HepG2 (cell line): ENCODE results near the gene PLCB1. TPM values are rescaled to one million over a fixed set of nuclear protein-coding genes. Genes with fewer than 3 reads are reported as not detected.

Source experiments
- CEBPB ChIP-seq: IDR thresholded peaks from 2 replicates; pipeline ENCODE4 v1.6.1; 2011; ENCODE audit warnings: low read depth, low read length, improper control_type of control experiment, borderline replicate concordance
- GATA4 ChIP-seq: sonication (generic); IDR thresholded peaks from 2 replicates; pipeline ENCODE4 v1.6.1; 2016; ENCODE audit warnings: antibody characterized with exemption, low read depth, borderline replicate concordance
- HMGA1 ChIP-seq: sonication (generic); formaldehyde crosslinking; conservative IDR thresholded peaks from 2 replicates; pipeline ENCODE4 v1.4.0; 2020; ENCODE audit warnings: missing genetic modification reagents
- HNRNPL ChIP-seq: fragments of 200-400 bp; formaldehyde crosslinking; IDR thresholded peaks from 2 replicates; pipeline ENCODE4 v1.6.1; 2017; ENCODE audit warnings: mild to moderate bottlenecking, low read depth, low read length
- KAT8 ChIP-seq: IDR thresholded peaks from 2 replicates; pipeline ENCODE4 v1.6.1; 2016; ENCODE audit warnings: missing genetic modification reagents, missing compliant biosample characterization
- MIER3 ChIP-seq: IDR thresholded peaks from 2 replicates; pipeline ENCODE4 v1.6.1; 2016; ENCODE audit warnings: missing compliant biosample characterization, borderline replicate concordance
- PLRG1 ChIP-seq: fragments of 450-650 bp; conservative IDR thresholded peaks from 2 replicates; pipeline ENCODE4 v1.6.1; 2016
- PRMT3 ChIP-seq: sonication (generic); formaldehyde crosslinking; IDR thresholded peaks from 2 replicates; pipeline ENCODE4 v1.8.1; 2022; ENCODE audit warnings: low read depth, mild to moderate bottlenecking, moderate library complexity, missing genetic modification reagents, borderline replicate concordance
- PTBP1 ChIP-seq: fragments of 200-400 bp; formaldehyde crosslinking; IDR thresholded peaks from 2 replicates; pipeline ENCODE4 v1.6.1; 2018; ENCODE audit warnings: low read length, low read depth; ENCODE audit not compliant: poor library complexity, severe bottlenecking
- RXRA ChIP-seq: sonication (generic); formaldehyde crosslinking; IDR thresholded peaks from 2 replicates; pipeline ENCODE4 v1.5.1; 2020; ENCODE audit warnings: missing genetic modification reagents
- SETDB1 ChIP-seq: sonication (generic); formaldehyde crosslinking; IDR thresholded peaks from 2 replicates; pipeline ENCODE4 v1.5.1; 2020; ENCODE audit warnings: missing genetic modification reagents, mild to moderate bottlenecking, borderline replicate concordance
- SMARCE1 ChIP-seq: fragments of 450-650 bp; IDR thresholded peaks from 2 replicates; pipeline ENCODE4 v1.6.1; 2017; ENCODE audit warnings: borderline replicate concordance
- SOX5 ChIP-seq: IDR thresholded peaks from 2 replicates; pipeline ENCODE4 v1.6.1; 2016; ENCODE audit warnings: borderline replicate concordance
- ZNF34 ChIP-seq: sonication (generic); formaldehyde crosslinking; IDR thresholded peaks from 2 replicates; pipeline ENCODE4 v1.4.0; 2020; ENCODE audit warnings: mild to moderate bottlenecking, missing genetic modification reagents, borderline replicate concordance
- ZNF354B ChIP-seq: sonication (generic); formaldehyde crosslinking; IDR thresholded peaks from 2 replicates; pipeline ENCODE4 v1.8.0; 2022; ENCODE audit warnings: mild to moderate bottlenecking, missing genetic modification reagents
- ZNF510 ChIP-seq: sonication (generic); formaldehyde crosslinking; IDR thresholded peaks from 2 replicates; pipeline ENCODE4 v1.4.0; 2020; ENCODE audit warnings: low read depth, mild to moderate bottlenecking, missing genetic modification reagents
- ZNF552 ChIP-seq: sonication (generic); formaldehyde crosslinking; IDR thresholded peaks from 2 replicates; pipeline ENCODE4 v1.9.0; 2022; ENCODE audit warnings: missing genetic modification reagents, mild to moderate bottlenecking, borderline replicate concordance
- ZNF562 ChIP-seq: sonication (generic); formaldehyde crosslinking; IDR thresholded peaks from 2 replicates; pipeline ENCODE4 v1.8.0; 2022; ENCODE audit warnings: missing genetic modification reagents, borderline replicate concordance
- ZNF572 ChIP-seq: sonication (generic); formaldehyde crosslinking; IDR thresholded peaks from 2 replicates; pipeline ENCODE4 v1.5.1; 2020; ENCODE audit warnings: mild to moderate bottlenecking, missing genetic modification reagents
- ZNF672 ChIP-seq: sonication (generic); formaldehyde crosslinking; IDR thresholded peaks from 2 replicates; pipeline ENCODE4 v1.8.1; 2022; ENCODE audit warnings: missing genetic modification reagents
- ZNF709 ChIP-seq: sonication (generic); formaldehyde crosslinking; IDR thresholded peaks from 2 replicates; pipeline ENCODE4 v1.5.0; 2020; ENCODE audit warnings: mild to moderate bottlenecking, missing genetic modification reagents
- polyA plus RNA-seq, 8 experiments: library from polyadenylated mRNA; depleted of rRNA in 3 of 8; stranded (reverse) in 7 of 8; unstranded in 1 of 8; fragments of >200 nt; fragmentation: Illumina TruSeq in 4 of 8; extraction: Trizol in 4 of 8; gene quantifications; 2 replicates each; pipeline versions ENCODE4 v1.2.1 to v1.2.3, GENCODE V29; 2011 to 2016; ENCODE audit warnings: low read depth in 4 of 8, missing spikeins in 1 of 8, mixed read lengths in 1 of 8; ENCODE audit not compliant: insufficient read depth in 1 of 8
- total RNA-seq, 5 experiments: library from RNA; depleted of rRNA; stranded (reverse); fragments of >200 nt; fragmentation: Illumina TruSeq; extraction: Trizol; gene quantifications; 2 replicates each; pipeline ENCODE4 v1.2.3, GENCODE V29; 2016; ENCODE audit warnings: low read depth in 1 of 5
- TF ChIP-seq, protein P1 (sequence below): sonication (generic); IDR thresholded peaks from 2 replicates; pipeline ENCODE4 v1.6.1; 2016; ENCODE audit warnings: low read depth, borderline replicate concordance
- TF ChIP-seq, protein P2 (sequence below): IDR thresholded peaks from 2 replicates; pipeline ENCODE4 v1.6.1; 2016; ENCODE audit warnings: low read depth, borderline replicate concordance
- TF ChIP-seq, protein P3 (sequence below): sonication (generic); formaldehyde crosslinking; IDR thresholded peaks from 2 replicates; pipeline ENCODE4 v1.4.0; 2020; ENCODE audit warnings: mild to moderate bottlenecking, missing genetic modification reagents
- TF ChIP-seq, protein P4 (sequence below): IDR thresholded peaks from 2 replicates; pipeline ENCODE4 v1.6.1; 2016; ENCODE audit warnings: mild to moderate bottlenecking, missing biosample characterization, missing genetic modification reagents
- TF ChIP-seq, protein P5 (sequence below): sonication (generic); formaldehyde crosslinking; IDR thresholded peaks from 2 replicates; pipeline ENCODE4 v1.8.0; 2022; ENCODE audit warnings: mild to moderate bottlenecking, missing genetic modification reagents
- TF ChIP-seq, protein P6 (sequence below): IDR thresholded peaks from 2 replicates; pipeline ENCODE4 v1.6.1; 2012; ENCODE audit warnings: inconsistent platforms

Gene PLCB1
- total and polyA plus RNA-seq, 2 of the 13 experiments (the other 11 are each of a cell fraction or from before 2014, with no cell fraction given), result 42.4 to 55.9 TPM

DNA sequence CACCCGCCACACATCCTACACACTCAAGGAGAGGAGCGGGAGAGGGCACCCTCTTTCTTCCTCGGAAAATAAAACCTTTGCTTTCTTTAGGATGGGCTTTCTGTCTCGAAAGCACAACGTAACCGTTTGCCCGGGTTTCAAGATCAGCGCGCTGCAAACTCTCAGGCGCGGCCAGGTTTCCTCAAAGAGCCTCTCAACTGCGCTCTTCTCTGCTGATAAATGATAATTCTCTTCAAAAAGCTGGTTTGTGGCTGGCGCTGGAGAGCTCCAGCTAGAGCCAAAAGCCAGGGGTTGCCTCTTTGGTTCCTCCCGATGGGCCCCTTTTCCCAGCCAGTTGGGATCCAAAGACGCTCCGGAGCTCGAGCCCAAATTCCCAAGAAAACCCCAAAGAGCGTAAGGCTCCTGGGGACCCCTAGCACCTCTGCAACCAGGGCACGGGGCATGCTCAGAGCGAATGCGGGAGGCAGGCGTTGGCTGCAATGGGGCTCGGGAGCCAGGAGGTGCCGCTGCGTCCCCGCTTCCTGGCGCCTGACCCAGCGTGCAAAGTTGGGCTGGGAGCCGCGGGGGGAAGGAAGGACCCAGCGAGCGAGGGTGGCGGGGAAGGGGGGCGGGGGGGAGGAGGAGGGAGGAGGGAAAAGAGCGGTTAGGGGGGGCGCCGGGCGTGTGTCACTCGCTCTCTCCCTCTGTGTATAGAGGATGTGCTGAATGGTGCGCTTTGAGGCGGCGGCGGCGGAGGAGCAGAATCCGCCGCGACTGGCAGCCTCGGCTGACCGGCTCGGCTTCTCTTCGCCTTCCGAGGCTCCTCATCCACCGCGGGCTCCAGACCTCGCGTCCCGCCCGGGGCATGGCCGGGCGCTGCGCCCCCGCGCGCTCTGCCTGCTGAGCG is at the start of gene PLCB1 (continued):
- TF ChIP-seq, protein P1, sequence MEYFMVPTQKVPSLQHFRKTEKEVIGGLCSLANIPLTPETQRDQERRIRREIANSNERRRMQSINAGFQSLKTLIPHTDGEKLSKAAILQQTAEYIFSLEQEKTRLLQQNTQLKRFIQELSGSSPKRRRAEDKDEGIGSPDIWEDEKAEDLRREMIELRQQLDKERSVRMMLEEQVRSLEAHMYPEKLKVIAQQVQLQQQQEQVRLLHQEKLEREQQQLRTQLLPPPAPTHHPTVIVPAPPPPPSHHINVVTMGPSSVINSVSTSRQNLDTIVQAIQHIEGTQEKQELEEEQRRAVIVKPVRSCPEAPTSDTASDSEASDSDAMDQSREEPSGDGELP, result no peak; the same call in 1 of the 2 replicates
- TF ChIP-seq, protein P2, sequence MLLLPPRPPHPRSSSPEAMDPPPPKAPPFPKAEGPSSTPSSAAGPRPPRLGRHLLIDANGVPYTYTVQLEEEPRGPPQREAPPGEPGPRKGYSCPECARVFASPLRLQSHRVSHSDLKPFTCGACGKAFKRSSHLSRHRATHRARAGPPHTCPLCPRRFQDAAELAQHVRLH, result peak; percentile 99
- TF ChIP-seq PTBP1 (peak; percentile 92), CEBPB (no peak), MIER3 (CRISPR knock-in tag) (0 out of 2 replicates have a peak, but pooled peaks have one; percentile 52), SOX5 (CRISPR knock-in tag) (peak; percentile 68), ZNF34 (CRISPR knock-in tag) (no peak), KAT8 (CRISPR knock-in tag) (peak; percentile 77; the same call in 1 of the 2 replicates), GATA4 (no peak), ZNF572 (peak; percentile 99), HMGA1 (CRISPR knock-in tag) (no peak), ZNF562 (CRISPR knock-in tag) (no peak), ZNF552 (CRISPR knock-in tag) (no peak), HNRNPL (0 out of 2 replicates have a peak, but pooled peaks have one; percentile 41), PLRG1 (no peak), ZNF672 (CRISPR knock-in tag) (no peak; the same call in 1 of the 2 replicates), SETDB1 (CRISPR knock-in tag) (no peak), PRMT3 (peak; percentile 2; the same call in 1 of the 2 replicates), ZNF354B (CRISPR knock-in tag) (no peak; the same call in 1 of the 2 replicates), ZNF510 (CRISPR knock-in tag) (no peak), RXRA (CRISPR knock-in tag) (peak; percentile 82; the same call in 1 of the 2 replicates), ZNF709 (CRISPR knock-in tag) (peak; percentile 71), SMARCE1 (no peak)
- TF ChIP-seq, protein P3, sequence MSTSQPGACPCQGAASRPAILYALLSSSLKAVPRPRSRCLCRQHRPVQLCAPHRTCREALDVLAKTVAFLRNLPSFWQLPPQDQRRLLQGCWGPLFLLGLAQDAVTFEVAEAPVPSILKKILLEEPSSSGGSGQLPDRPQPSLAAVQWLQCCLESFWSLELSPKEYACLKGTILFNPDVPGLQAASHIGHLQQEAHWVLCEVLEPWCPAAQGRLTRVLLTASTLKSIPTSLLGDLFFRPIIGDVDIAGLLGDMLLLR (CRISPR knock-in tag), result 0 out of 2 replicates have a peak, but pooled peaks have one; percentile 24
- TF ChIP-seq, protein P4, sequence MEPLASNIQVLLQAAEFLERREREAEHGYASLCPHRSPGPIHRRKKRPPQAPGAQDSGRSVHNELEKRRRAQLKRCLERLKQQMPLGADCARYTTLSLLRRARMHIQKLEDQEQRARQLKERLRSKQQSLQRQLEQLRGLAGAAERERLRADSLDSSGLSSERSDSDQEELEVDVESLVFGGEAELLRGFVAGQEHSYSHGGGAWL, result 0 out of 2 replicates have a peak, but pooled peaks have one; percentile 59
- TF ChIP-seq, protein P5, sequence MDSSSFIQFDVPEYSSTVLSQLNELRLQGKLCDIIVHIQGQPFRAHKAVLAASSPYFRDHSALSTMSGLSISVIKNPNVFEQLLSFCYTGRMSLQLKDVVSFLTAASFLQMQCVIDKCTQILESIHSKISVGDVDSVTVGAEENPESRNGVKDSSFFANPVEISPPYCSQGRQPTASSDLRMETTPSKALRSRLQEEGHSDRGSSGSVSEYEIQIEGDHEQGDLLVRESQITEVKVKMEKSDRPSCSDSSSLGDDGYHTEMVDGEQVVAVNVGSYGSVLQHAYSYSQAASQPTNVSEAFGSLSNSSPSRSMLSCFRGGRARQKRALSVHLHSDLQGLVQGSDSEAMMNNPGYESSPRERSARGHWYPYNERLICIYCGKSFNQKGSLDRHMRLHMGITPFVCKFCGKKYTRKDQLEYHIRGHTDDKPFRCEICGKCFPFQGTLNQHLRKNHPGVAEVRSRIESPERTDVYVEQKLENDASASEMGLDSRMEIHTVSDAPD (CRISPR knock-in tag), result no peak
- TF ChIP-seq, protein P6, sequence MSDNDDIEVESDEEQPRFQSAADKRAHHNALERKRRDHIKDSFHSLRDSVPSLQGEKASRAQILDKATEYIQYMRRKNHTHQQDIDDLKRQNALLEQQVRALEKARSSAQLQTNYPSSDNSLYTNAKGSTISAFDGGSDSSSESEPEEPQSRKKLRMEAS, result peak; percentile 70; the same call in 1 of the 2 replicates
